ENCODE data around the gene HK2.
A peak's percentile ranks its signal among the peaks of the same experiment; 100 is the strongest.

The HK2 gene

DNA sequence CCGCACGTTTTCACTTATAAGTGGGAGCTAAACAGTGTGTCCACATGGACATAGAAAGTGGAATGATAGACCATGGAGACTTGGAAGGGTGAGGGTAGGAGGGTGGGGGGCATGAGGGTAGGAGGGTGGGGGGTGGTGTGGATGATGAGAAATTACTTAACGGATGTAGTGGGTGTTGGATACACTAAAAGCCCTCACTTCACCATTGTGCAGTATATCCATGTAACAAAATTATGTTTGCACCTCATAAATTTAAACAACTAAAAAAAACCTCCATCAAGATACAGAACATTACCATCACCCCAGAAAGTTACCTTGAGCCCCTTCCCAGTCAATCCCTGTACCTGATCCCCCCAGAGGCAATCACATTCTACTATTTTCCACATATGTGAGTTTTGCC is 26.2 kb downstream of the HK2 start:
- DNase-seq: no peak

GRCh38 chr2:74860521-74860920 is 26.6 kb downstream of the HK2 start:
- no peak for DNase-seq

DNA sequence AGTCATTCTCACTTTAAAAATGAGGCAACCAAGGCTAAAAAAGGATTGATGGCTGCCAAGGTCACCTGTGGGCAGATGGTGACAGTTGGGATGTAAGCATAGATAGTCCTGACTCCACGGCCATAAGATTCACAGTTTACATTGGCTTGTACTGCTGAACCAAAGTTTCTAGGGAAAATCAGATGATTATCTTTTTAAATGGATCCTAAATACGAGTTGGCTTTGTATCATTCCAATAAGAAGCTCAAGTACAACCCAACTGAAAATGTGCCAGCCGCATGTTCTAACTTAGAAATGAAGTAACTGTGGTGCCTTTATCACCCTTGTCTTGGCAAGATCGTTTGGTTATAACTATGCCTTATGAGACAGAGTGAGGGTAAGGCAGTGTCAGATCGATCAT is 27.6 kb downstream of the HK2 start:
- no peak for DNase-seq

GRCh38 chr2:74862020-74862964 is 28.4 kb downstream of the HK2 start:
- DNase-seq: peak; percentile 26

- DNase-seq: no peak
Observed at GRCh38 chr2:74863802-74864248, 29.9 kb downstream of the HK2 start.

DNA sequence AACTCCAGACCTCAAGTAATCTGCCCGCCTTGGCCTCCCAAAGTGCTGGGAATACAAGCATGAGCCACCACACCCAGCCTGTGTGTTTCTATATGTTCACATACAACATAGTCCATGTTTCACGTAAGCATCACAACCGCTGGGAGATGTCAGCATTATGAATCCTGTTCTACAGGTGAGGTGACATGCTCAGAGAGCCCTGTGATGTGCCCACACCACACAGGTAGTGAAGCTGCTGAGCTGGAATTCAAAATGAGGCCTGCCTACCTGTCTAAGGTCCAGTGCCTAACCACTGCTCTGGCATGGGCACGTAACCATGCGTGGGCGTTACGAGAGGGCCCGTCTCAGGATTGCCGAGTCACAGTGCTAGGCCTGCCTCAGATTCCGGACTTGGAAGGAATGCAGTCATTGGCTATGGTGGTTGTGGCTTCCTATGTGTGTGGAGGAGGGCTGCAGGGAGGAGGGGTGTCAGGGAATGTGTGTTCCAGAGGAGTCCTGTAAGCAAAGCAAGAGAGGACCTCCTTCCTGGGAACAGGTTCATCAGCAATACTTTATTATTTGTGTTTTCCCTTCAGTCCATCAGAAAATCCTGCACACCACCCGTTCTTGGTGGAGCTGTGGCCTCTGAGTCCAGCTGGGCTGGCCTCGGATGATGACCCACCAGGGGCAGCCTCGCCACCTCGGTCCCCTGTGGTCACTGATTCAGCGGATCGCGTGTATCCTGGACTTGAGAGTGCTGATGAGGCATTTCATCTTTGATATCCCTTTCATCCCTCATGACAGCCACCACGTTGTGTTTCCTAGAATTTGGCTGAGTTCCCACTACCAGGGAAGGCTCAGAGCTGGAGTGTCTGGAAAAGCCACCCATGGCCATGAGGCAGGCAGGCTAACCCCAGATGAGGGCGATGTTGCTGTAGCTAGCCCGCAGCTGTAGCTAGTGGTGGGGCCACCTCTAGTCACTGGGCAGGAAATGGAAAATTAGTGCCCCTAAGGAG is 31.1 kb downstream of the HK2 start:
- no peak for DNase-seq

DNA sequence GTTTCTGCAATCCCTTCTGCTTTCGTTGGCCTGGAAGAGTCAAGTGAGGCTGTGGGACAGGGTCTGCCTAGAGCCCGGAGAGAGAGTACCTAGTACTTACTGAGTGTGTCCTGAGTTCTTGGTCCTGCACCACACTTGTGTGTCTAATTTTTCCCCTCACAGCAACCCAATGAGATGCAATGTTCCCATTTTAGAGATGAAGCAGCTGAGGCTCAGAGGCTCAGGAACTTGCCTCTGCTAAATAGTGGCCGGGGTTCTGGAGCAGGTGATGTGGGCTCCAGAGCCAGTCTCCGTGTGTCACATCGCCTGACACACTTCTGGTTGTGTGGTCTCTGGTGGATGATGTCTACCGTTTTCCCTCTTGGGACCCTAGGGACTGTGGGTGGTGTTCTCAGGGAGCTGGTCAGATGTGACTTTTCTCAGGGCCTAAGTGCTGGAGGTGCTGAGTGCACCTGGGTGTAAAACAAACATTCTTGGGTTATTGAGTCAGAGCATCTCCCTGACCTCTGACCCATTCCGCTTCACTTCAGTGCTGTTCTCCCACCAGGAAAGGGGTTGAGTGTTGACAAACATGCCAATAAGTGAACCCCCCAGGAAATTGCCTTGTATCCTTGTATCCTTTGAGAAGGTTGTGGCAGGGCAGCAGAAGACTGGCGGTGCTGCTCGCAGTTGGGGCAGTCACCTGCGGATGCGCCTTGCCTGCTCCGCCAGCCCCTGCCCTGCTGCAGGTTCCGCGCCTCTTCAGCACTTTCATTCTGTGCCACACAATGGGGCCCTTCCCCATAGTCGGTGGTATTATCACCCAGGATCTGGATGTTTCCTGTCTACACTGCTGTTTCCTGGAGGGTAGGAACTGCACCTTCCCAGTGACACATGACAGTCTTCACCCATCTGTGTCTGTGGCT is 32.1 kb downstream of the HK2 start:
- no peak for DNase-seq

- no peak for DNase-seq
Observed at GRCh38 chr2:74867841-74868658, 34.1 kb downstream of the HK2 start.

GRCh38 chr2:74869517-74869916 is 35.6 kb downstream of the HK2 start:
- DNase-seq: no peak

- DNase-seq: no peak
Observed at GRCh38 chr2:74870951-74871350, 37.0 kb downstream of the HK2 start.

- DNase-seq: no peak
Observed at GRCh38 chr2:74871414-74871813, 37.5 kb downstream of the HK2 start.

- DNase-seq: no peak
Observed at GRCh38 chr2:74872389-74872836, 38.5 kb downstream of the HK2 start.

GRCh38 chr2:74873012-74873665 is 39.2 kb downstream of the HK2 start:
- no peak for DNase-seq

- no peak for DNase-seq
Observed at GRCh38 chr2:74873678-74874640, 40.0 kb downstream of the HK2 start.

DNA sequence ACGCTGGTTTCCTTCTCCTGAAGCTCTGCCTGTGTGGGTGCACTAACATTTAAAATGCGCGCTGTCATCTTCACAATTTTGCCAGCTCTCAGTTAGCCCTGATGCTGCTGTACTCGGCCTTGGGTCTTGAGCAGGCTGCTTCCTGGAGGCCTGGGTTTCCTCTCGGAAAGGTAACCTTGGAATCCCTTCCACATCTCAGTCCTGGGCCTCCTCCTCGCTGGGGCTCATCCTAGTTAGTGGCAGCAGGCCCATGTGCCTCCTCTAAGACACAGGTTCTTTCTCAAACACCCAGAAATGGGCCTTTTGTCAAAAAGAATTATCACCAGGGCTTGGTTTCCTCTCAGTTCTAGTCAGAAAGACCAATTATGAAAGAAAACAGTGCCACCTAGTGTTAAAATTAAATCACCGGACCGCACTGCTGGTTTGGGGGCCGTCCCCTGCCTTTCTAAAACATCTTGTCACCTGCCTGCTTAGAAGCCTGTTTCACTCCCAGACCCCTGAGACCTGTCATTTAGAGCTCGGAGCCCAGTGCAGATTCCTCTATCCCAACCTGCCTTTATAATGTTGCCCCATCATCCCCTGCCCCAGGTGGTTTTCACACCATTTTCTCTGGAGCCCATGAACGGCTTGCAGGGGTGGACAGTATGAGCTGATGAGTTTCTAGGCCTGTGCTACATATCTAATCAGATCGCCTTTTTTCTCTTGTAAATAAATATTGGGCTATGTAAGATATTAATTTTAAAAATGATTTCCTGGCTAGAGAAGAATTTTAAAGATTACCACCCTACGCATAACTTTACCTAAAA is 42.4 kb downstream of the HK2 start:
- peak; percentile 17 for DNase-seq

- DNase-seq: no peak
Observed at GRCh38 chr2:74877376-74877775, 43.4 kb downstream of the HK2 start.

GRCh38 chr2:74877781-74878433 is 44.0 kb downstream of the HK2 start:
- no peak for DNase-seq

DNA sequence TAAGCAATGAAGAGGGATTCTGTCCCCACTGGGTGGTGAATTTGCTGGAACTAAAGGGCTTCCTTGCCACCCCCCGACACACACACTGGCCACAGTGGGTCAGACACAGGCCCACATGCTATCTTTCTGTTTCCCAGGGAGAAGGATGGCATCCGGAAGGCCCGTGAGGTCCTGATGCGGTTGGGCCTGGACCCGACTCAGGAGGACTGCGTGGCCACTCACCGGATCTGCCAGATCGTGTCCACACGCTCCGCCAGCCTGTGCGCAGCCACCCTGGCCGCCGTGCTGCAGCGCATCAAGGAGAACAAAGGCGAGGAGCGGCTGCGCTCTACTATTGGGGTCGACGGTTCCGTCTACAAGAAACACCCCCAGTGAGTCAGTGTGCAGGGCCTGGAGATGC is 44.6 kb downstream of the HK2 start:
- DNase-seq: no peak

Data from NCI-H1092 treated with DMSO at 0.1 percent for 48 hours (cell line).